Superior temporal gyrus (tissue), 1 donor: ENCODE data around the gene BICDL2.
A peak's percentile ranks its signal among the peaks of the same experiment; 100 is the strongest.

Source experiments
- DNase-seq: peaks from one replicate; pipeline ENCODE4 v3.0.0-alpha.2; 2016; ENCODE audit errors: extremely low spot score

Gene BICDL2

DNA sequence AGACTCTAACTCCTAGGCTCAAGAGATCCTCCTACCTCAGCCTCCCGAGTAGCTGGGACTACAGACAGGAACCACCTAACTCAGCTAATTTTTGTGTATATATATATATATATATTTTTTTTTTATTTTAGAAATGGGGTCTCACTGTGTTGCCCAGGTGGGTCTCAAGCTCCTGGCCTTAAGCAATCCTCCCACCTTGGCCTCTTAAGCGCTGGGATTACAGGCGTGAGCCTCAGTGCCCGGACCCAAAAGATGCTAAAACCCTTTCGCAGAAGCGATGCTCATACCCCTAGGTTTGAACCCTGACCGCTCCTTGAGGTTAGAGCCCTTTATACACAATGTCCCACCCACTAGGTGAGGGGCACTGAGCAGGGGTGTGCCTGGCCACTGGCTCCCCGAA lies 26.2 kb downstream of the BICDL2 start:
- DNase-seq = no peak

DNA sequence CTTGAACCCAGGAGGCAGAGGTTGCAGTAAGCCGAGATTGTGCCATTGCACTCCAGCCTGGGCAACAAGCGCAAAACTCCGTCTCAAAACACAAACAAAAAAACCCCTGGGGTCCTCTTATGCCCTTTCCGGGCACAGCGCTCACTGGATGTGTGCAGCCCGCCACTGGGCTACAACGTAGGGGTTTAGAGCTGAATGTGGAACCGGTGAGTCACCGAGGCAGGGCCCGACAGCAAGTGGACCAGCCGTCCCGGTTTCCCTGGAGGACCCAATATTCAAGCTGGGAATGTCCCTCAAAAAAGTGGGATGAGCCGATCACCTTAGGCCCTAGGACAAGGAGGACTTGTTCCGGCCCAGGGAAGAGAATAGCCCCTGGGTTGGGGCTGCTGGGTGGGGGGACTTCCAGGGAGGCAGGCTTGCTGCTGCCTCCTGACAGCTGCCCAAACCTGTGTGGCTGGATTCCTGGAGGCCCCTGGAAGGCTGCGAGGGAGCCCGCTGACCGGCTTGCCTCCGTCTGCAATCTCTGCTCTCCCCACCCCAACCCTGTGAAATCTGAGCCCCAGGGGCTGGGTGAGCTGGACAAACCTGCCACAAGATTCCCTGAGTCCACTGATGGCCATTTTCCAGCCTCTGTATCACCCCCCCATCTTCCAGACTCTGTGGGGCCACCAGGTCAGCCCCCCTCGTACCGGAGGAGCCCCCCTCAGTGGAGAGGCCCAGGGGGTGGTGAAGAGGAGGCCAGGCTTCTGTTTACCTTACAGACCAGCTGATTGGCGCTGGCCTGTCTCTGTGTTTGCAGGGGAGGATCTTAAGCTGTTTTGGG lies 27.0 kb downstream of the BICDL2 start:
- no peak for DNase-seq

DNA sequence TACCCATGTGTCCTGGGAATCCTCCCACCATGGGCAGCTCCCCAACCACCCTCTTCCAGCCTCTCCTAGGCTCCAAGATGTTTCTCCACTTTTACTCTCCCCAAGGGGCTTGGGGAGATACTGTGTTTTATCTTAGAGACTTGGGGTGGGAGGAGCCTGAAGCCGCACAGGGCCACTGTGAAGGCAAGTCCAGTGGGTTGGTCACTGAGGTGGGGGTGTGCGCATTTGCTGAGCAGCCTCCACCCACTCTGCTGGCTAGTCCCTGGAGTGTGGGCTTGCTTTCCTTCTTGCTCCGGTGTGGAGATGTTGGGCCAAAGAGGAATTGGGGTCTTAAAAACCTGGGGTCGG lies 28.1 kb downstream of the BICDL2 start:
- no peak for DNase-seq

DNA sequence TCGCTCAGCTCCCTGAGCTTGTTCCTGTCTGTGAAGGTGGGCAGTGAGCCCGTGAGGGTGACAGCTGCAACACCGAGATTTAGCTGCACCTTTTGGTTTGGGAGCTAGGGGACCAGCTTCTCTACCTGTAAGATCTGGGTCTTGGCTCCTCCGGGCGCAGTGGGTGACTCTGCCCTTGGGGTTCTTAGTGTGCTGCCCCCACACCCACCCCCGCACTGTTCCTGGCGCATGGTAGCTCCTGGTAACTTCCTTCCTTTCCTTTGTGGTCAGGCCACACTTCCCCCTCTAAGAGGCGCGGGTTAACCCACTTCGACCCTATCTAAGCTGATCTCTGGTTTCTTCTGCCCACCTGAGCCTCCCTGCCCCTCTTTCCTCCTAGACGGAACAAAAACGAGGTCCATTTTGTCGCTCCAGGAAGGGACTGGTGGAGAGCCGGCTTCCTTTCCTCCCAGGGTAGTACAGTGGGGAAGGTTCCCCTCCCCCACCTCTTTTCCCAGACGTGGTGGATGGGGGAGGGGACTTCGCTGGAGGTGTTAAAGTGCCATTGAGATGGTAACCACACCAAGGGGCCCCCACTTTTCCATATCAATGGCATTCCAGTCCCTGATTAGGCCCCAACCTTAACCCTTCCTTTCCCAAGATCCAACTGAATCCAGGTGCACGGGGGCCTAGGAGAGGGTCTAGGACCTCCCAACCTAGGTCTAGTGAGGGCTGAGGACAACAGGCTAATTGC lies 28.6 kb downstream of the BICDL2 start:
- no peak for DNase-seq

DNA sequence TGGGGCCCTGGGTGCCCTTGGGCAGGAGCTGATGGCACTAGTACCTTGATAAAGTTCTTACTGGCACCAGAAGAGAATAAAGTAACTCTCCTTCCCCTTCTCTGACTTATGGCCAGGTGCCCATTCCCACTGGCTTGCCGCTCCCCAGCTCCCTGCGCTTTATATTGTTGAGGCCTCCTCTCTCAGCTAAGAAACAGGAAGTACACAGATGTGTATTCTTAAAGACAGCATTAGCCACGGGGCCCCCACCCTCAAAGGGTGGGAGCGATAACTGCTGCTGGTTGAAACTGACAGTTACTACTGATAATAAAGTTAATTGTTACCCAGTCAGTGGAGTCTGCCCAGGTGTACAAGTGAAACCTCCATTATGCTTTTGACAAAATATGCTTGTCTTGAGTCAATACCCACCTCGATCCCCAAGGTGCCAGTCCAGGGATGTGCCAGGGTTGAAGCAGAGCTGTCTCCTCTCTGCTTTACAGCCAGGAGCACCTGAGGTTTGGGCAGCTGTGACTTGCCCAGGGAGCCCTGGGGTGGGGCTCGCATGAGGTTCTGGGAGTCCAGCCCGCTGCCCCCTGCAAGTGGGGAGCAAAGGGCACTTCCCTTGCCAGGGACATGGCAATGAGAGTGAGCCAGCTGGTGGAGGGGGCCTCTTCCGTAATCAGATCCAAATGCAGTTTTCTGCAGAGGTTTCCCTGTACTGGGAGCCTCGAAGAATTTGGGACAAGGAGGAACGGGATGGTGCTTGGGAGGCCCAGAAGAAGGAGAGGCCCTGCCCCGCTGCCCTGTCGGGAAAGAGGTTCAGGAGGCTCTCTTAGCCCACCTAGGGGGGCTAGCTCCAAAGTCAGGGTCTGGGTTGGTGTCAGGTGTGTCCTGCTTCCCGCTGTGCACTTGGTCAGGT lies 29.4 kb downstream of the BICDL2 start:
- no peak for DNase-seq

DNA sequence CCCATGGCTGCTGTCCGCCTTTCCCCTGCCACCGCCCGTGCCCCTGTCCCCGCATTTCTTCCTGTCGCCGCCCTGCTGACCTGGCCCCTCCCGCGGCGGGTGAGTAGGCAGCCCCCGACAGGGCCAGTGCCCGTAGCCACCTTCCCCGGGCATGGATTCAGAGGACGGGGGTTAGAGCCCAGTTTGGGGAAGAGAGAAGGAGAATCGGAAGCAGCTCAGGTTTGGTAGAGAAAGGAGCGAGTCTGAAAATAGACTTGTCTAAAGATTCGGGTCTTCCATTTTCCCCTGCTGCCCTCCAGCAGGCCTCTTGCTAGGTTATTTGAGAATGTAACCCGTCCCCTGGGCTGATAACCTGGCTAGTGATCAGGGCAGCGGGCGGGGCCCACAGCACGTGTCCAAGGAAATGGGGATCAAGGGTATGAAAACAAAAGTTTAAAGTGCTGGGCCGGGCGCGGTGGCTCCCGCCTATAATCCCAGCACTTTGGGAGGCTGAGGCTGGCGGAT lies 31.9 kb downstream of the BICDL2 start:
- no peak for DNase-seq

DNA sequence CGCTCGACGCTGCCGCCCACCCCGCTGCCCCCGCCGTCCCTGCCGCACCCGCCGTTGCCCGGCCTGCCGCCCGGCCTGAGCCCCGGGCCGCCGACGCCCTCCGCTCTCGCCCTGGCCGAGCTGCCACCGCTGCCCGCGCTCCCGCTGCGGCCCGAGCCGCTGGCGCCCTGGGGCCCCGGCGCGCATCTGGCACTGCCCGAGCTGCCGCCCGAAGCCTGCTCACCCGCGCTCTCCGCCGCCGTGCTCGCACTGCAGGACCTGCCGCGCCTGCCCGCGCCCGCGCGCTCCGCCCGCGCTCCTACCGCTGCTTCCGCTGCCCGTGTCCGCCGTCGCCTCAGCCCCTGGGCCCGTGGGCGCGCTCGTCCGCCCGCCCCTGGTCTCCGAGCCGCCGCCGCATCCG lies 32.4 kb downstream of the BICDL2 start:
- DNase-seq = no peak

DNA sequence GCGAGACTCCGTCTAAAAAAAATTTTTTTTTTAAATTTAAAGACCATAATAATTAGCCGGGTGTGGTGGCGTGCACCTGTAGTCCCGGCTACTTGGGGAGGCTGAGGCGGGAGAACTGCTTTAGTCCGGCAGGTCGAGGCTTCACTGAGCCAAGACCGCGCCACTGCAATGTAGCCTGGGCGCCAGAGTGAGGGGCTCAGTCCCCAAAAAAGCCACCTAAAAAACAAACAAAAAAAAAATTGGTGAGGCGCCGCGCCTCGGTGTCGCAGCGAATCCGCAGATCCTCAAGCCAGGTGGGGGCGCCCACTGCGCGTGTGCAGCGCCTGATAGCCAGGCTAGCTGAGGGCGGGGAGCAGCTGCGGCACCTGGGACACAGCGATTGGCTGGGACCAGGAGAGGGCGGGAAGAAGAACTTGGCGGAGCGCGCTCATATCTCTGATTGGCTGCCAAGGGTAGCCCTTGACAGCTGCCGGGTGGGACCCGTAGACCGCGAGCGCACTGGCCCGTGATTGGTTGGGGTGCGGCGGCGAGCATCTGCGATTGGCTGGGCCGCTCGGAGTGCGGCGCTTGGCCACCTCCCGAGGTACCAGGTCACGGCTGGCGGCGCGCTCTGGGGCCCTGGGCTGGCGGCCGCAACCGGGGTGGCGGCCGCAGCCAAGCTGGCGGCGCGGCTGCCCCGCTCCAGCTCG lies 33.0 kb downstream of the BICDL2 start:
- DNase-seq = peak; percentile 99

DNA sequence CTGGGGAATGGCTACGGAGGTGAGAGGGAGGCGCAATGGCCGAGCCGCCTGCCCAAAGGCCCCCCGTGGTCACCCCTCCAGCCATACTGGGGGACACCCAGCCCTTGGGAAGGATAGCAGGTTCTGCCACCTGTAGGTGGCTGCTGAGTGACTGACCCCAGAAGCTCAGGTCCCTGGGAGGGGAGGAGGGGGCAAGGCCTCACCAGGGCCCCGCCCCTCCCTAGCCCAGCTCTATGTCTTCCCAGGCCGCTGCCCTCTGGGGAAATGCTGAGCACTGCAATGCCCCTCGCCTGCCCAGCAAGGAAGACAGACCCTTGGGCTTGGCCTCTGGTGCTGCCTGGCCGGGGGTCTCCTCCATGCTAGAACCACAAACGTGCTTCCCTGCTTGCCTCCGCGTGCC lies 35.4 kb downstream of the BICDL2 start:
- DNase-seq = no peak

DNA sequence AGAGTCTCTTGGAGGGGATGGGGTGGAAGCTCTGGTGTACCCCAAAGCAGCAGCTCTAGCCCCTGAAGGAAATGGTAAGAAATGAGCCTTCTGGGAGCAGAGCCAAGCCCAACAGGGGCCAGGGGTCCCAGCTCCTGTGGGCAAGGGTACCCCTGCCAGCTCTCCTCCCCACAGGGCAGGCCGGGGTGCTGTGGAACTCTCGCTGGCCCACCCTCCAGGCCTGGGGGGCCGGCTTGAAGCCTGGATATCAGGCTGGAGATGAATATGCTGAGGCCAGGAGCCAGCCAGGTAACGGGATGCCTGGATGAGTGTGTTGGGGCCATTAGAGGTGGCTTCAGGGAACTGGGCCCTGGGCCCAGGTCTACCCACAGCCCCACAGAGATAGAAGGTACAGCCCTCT lies 36.2 kb downstream of the BICDL2 start:
- no peak for DNase-seq

DNA sequence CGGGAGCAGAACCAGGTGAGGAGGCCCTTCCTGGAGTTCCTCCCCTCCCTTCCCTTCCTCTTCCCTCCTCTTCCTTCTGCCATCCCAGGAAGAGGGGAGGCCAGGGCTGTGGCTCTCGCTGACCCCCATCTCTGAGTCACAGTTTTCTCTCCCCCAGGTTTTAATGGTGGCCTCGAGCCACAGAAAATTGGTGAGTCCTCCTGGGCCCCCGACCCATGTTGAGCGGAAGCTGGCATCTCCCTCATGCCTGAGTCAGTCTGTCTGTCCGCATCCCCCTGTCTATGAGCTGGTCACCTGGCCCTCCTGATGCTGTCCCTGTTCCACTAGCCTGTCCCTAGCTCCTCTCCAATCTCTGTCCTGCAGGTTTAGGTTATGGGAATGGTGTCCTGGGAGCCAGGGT lies 36.8 kb downstream of the BICDL2 start:
- DNase-seq = no peak

DNA sequence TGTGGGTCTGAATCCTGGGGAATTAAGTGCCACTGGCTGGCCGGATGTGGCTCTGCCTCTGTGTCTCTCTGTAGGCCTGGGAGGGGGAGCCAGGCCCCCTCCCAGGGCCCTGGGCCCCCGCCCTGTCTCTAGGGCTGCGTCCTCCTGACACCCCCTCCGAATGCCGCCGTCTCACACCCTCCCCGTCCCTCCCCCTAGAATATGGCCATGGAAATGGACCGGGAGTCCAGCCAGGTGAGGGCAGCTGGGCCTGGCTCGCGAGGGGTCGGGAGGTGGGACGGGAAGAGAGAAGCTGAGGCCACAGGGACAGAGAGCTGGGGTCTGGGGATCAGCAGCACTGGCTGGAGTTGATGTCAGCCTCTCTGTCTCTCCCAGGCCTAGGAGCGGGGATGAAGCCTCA lies 40.4 kb downstream of the BICDL2 start:
- DNase-seq = no peak

DNA sequence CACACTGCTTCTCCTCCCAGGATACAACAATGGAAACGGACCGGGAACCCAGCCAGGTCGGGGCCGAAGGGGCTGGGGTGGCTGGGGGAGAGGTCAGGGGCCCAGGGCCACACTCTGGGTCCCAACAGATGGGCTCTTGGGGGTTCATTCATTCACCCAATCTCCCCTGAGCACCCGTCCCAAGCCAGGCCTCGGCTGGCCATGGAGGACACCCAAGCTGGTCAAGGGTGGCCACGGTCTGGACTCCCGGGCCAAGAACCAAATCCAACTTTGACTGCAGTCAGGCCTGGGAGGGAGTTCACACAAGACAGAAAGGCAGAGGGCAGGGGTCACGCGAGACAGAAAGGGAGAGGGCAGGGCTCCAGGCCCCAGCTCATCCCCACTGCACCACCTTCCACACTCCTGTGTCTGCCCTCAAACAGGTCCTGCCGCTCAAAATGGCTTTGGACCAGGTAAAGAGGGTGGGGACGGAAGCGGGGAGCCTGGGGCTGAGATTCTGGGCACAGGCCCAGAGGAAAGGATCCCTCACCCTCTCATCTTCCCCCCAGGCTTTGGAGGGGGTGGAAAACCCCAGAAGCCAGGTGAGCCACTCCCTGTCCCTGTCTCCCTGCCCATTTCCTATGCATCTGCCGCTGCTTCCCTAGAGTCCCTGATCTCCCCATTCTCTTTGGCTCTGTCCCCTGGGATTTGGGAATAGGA lies 44.2 kb downstream of the BICDL2 start:
- no peak for DNase-seq

DNA sequence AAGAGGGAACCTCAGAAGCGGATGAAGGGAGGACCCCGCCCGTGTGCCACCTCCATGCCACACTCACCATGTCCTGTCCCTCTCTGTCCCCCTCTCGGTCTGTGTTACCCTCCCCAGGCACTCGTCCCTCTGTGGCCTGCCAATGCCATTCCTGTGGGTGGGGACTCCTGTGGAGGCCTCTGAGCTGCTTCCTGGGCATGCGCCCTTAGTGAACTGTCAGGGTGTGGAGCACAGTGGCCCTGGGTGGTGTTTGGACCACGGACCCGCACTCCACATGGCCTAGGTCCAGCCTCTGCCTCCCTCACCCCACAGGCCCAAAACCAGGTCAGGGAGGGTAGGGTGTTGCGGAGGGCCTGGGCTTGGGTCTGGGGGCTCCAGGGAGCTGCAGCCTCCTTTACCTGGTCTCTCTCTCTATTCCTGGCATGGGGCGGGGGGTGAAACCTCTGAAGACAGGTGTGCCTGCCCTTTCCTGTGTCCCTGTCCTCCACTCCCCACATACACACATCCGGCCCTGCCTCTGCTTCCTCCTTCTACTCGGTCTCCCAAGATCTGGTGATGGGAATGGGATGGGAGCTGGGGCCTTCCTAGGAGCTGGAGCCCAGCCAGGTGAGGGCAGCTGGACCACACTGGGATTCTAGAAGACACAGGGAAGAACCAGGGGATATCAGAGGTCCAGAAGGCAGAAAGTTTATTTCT lies 45.0 kb downstream of the BICDL2 start:
- DNase-seq = no peak

DNA sequence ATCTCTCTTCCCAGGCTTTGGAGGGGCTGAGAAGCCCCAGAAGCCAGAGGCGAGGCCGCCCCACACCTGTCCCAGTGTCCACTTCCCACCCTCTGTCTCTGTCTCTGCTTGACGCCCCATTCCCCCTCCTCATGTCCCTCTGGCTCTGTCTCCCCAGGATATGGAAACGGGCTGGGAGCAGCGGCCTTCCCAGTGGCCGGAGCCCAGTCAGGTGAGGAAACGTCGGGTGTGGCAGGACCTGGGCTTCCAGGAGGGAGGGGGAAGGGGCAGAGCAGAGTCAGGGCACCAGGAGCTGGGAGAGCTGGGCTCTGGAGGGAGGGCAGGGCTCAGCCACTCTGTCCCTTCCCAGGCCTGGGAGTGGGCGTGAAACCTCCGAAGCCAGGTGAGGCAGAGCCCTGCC lies 45.9 kb downstream of the BICDL2 start:
- DNase-seq = no peak

DNA sequence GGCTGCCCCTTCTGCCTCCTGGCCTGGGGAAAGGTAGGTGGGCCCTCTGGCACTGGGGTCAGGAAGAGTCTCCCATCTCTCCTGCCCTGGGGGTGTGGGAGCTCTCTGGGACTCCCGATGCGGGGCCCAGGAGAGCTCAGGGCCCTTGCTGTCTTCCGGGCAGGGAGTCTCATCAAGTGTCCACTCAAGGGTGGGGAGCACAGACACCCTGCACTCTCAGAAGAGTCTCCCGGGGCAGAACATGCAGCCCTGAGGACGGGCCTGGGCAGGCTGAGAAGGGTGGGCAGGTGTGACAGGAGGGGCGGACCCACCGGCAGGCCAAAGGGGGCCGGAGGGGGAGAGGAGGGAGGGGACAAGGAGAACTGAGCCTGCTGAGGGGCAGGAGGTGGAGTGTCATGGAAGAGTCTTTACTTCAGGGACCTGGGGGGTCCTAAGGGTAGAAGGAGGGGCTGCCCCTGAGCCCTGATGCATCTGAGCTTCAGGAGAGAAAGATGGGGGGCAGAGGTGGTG lies 48.1 kb downstream of the BICDL2 start:
- no peak for DNase-seq

DNA sequence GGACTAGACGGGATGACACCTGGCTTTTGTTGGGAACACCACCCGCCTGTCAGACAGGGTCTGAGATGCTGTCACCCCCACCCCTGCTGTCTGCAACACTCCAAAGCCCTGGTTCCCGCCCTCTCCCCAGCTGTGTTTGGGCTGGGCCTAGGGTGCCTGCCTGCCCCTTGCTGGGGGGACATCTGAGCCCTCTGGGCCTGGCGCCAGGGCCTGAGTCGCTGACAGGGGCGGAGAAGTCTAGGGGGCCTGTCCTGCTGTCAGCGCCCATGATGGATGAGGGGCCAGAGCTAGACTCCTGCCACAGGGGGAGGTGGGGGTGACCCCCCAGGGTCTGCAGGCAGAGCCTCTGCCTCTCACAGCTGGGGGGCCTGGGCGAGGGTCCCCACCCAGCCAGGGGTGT lies 48.9 kb downstream of the BICDL2 start:
- DNase-seq = no peak

DNA sequence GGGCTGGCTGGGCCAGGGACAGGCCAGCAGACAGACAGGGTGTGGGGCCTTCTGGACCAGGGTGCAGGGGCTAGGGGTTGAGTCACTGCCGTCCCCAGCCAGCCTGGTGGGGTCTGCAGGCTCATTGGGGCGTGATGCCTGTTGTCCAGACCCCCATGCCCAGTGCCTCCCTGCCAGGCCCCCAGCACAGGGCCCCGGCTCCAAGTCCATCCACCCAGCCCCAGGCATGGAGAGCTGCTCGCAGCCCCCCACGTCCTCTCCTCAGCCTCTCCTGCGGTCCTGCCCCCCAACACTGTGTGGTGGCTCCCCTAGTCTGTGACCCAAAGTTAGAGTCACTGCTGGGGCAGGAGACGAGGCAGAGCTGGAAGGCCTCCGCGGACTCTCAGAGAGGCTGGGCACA lies 49.5 kb downstream of the BICDL2 start:
- DNase-seq = no peak

DNA sequence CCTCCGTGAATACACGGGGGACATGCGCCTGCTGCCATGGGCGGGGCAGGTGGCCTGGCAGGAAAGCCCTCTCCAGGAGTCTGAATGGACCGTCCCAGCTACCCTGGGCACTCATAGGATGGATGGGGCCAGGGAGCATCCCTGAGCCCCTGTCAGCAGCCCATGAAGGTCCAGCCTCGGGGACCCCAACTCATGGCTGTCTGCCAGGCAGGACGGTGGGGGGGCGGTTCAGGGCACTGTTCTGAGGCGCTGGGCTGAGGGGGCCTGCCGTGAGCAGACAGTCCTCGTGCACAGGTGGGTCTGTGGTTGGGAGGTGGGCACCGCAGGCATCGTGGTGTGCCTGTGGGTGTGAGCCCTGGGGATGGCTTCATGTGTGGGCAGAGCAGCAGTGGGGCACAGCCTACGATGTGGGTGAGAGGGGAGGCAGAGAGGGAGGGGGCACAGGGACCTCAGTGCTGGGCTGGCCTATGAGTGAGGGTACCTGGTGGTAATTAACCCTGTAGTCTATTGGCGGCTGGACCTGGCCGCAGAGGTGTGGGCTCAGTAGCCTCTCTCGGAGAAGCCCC lies 50.0 kb downstream of the BICDL2 start:
- DNase-seq = no peak

DNA sequence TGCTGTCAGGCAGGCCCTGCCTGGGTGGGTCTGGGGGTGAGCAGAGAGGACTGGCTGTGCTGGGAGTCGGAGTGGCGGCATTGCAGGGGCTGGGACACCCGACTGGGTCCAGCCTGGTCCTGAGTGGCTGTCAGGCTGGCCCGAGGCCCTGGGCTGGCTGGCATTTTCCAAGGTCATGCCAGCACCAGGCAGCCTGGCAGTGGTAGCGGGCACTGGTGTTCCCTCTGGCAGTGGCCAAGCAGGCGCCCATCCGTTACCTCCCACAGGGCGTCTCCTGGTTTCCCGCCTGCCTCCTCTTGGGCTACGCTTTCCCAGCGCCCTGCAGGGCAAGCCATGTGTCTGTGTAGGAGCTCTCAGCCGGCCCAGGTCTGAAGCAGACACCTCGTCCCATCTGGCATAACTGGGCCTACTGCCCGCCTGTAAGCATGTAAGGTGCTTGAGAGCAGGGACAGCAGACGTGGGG lies 50.8 kb downstream of the BICDL2 start:
- DNase-seq = no peak
